Brain microvascular endothelial cell (primary cell): ENCODE results near the gene ASPHD2.

Source experiments
- DNase-seq: peaks from one replicate; pipeline ENCODE4 v3.0.0-alpha.2; 2020
- H3K27ac ChIP-seq: fragments of 250-450 bp; sonication (Bioruptor Pico); 2 replicates; pipeline ENCODE4 v1.5.1; 2020; ENCODE audit warnings: mild to moderate bottlenecking, moderate library complexity
- H3K27me3 ChIP-seq: fragments of 250-450 bp; sonication (Bioruptor Pico); replicated peaks from 2 replicates; pipeline ENCODE4 v1.5.1; 2020; ENCODE audit warnings: mild to moderate bottlenecking
- H3K36me3 ChIP-seq: fragments of 250-450 bp; sonication (Bioruptor Pico); replicated peaks from 2 replicates; pipeline ENCODE4 v1.5.1; 2020; ENCODE audit warnings: mild to moderate bottlenecking
- H3K4me3 ChIP-seq: 2 replicates; pipeline ENCODE4 v1.5.1; 2011; ENCODE audit warnings: low read depth, mild to moderate bottlenecking, control low read depth, low read length, moderate library complexity
- CTCF ChIP-seq: IDR thresholded peaks from 2 replicates; pipeline ENCODE4 v1.5.1; 2011; ENCODE audit warnings: low read depth, mild to moderate bottlenecking, moderate library complexity, low read length, control low read depth, inconsistent platforms; ENCODE audit errors: missing control alignments
- in situ Hi-C: cut with HindIII; loops from 2 replicates; pipeline ENCODE4 v1.10.0; 2017; ENCODE audit warnings: low sequenced_read_pairs, low pct_ligation_motif_present

Gene ASPHD2

GRCh38 chr22:26494506-26494905 is 65.4 kb downstream of the ASPHD2 start:
- no peak for TF ChIP-seq CTCF
- Histone ChIP-seq H3K27ac (no peak overlapping the region), H3K4me3 (no peak overlapping the region), H3K36me3 (peaks cover 83% of the 10 kb centered on the region), H3K27me3 (no peaks in the 10 kb centered on the region)
- DNase-seq, result no peak
- in situ Hi-C loops, result no loop called here
